GM23338 (cell line): ENCODE measurements around the gene BIRC7. TPM values are rescaled to one million over a fixed set of nuclear protein-coding genes. Genes with fewer than 3 reads are reported as not detected.
A peak's percentile ranks its signal among the peaks of the same experiment; 100 is the strongest.

Experiments
- ATAC-seq: fragments of 200-7000 bp; cut with Tn5 transposase; 3 replicates; pipeline ENCODE4 v1.9.1; 2020
- DNase-seq: peaks from one replicate; pipeline ENCODE4 v3.0.0-alpha.2; 2015; ENCODE audit warnings: low spot score
- H2AFZ ChIP-seq: fragments of 200-600 bp; sonication (generic); 2 replicates; pipeline ENCODE4 v1.8.0; 2016; ENCODE audit warnings: antibody characterized with exemption, mild to moderate bottlenecking, moderate library complexity
- H3F3A ChIP-seq: fragments of 200-600 bp; sonication (generic); replicated peaks from 2 replicates; pipeline ENCODE4 v1.8.0; 2017; ENCODE audit warnings: antibody characterized with exemption, mixed run types, low read depth
- H3K27ac ChIP-seq: fragments of 200-600 bp; sonication (generic); 2 replicates; pipeline ENCODE4 v1.6.1; 2016; ENCODE audit warnings: low read depth
- H3K27me3 ChIP-seq: fragments of 200-600 bp; sonication (generic); 2 replicates; pipeline ENCODE4 v1.8.0; 2016; ENCODE audit warnings: mild to moderate bottlenecking, mixed run types, moderate library complexity; ENCODE audit not compliant: insufficient read depth
- H3K36me3 ChIP-seq: fragments of 200-600 bp; sonication (generic); 2 replicates; pipeline ENCODE4 v1.8.0; 2016; ENCODE audit warnings: mild to moderate bottlenecking; ENCODE audit not compliant: insufficient read depth
- H3K4me1 ChIP-seq: fragments of 200-600 bp; sonication (generic); 2 replicates; pipeline ENCODE4 v1.8.0; 2016; ENCODE audit warnings: mild to moderate bottlenecking, moderate library complexity; ENCODE audit not compliant: insufficient read depth
- H3K4me2 ChIP-seq: fragments of 200-600 bp; sonication (generic); 2 replicates; pipeline ENCODE4 v1.7.1; 2017; ENCODE audit warnings: mixed run types
- H3K4me3 ChIP-seq: fragments of 200-600 bp; sonication (generic); 2 replicates; pipeline ENCODE4 v1.6.1; 2016; ENCODE audit warnings: mixed run types
- H3K79me2 ChIP-seq: fragments of 200-600 bp; sonication (generic); replicated peaks from 2 replicates; pipeline ENCODE4 v1.8.0; 2017; ENCODE audit warnings: mild to moderate bottlenecking; ENCODE audit not compliant: insufficient read depth
- H3K9me2 ChIP-seq: fragments of 200-600 bp; sonication (generic); 2 replicates; pipeline ENCODE4 v1.8.0; 2017; ENCODE audit not compliant: insufficient read depth
- H4K20me1 ChIP-seq: fragments of 200-600 bp; sonication (generic); replicated peaks from 2 replicates; pipeline ENCODE4 v1.8.0; 2017; ENCODE audit warnings: mild to moderate bottlenecking; ENCODE audit not compliant: insufficient read depth
- H3K27ac Mint-ChIP-seq: 2 replicates; pipeline ENCODE4 v1.8.0; 2020; ENCODE audit warnings: inconsistent platforms, mild to moderate bottlenecking, moderate library complexity, mixed read lengths
- H3K27me3 Mint-ChIP-seq: 3 replicates; pipeline ENCODE4 v1.8.0; 2022; ENCODE audit warnings: low read depth, mild to moderate bottlenecking, moderate library complexity, mixed read lengths, inconsistent platforms; ENCODE audit not compliant: insufficient read depth, poor library complexity
- H3K36me3 Mint-ChIP-seq: 3 replicates; pipeline ENCODE4 v1.8.0; 2021; ENCODE audit warnings: low read depth, mild to moderate bottlenecking, inconsistent platforms, moderate library complexity, mixed read lengths
- H3K4me1 Mint-ChIP-seq: 3 replicates; pipeline ENCODE4 v1.8.0; 2020; ENCODE audit warnings: mild to moderate bottlenecking, inconsistent platforms, mixed read lengths
- H3K4me3 Mint-ChIP-seq: 3 replicates; pipeline ENCODE4 v1.8.0; 2021; ENCODE audit warnings: moderate library complexity, mild to moderate bottlenecking, inconsistent platforms, mixed read lengths
- H3K9me3 Mint-ChIP-seq: 3 replicates; pipeline ENCODE4 v1.8.0; 2020; ENCODE audit warnings: moderate library complexity, mild to moderate bottlenecking, inconsistent platforms, mixed read lengths
- CREB1 ChIP-seq: fragments of 250-450 bp; sonication (Bioruptor Pico); IDR thresholded peaks from 2 replicates; pipeline ENCODE4 v1.5.0; 2020; ENCODE audit warnings: low read depth, mild to moderate bottlenecking, moderate library complexity
- ETS1 ChIP-seq: IDR thresholded peaks from 2 replicates; pipeline ENCODE4 v1.6.1; 2016; ENCODE audit warnings: antibody characterized with exemption
- EZH2 ChIP-seq: fragments of 200-600 bp; sonication (generic); IDR thresholded peaks from one replicate; pipeline ENCODE4 v1.8.0; 2017; ENCODE audit warnings: antibody characterized with exemption, mild to moderate bottlenecking, low read depth; ENCODE audit not compliant: unreplicated experiment
- EZH2phosphoT487 ChIP-seq: fragments of 200-600 bp; sonication (generic); IDR thresholded peaks from one replicate; pipeline ENCODE4 v1.8.1; 2018; ENCODE audit warnings: antibody characterized with exemption; ENCODE audit not compliant: unreplicated experiment
- JUNB ChIP-seq: IDR thresholded peaks from one replicate; pipeline ENCODE4 v1.6.1; 2016; ENCODE audit warnings: antibody characterized with exemption; ENCODE audit not compliant: unreplicated experiment
- NANOG ChIP-seq: IDR thresholded peaks from 2 replicates; pipeline ENCODE4 v1.6.1; 2016; ENCODE audit warnings: antibody characterized with exemption, borderline replicate concordance
- POLR2AphosphoS5 ChIP-seq: IDR thresholded peaks from 2 replicates; pipeline ENCODE4 v1.6.1; 2016; ENCODE audit warnings: antibody characterized with exemption, low read depth
- REST ChIP-seq: IDR thresholded peaks from one replicate; pipeline ENCODE4 v1.6.1; 2018; ENCODE audit warnings: antibody characterized with exemption; ENCODE audit not compliant: unreplicated experiment
- STAT1 ChIP-seq: IDR thresholded peaks from one replicate; pipeline ENCODE4 v1.6.1; 2016; ENCODE audit warnings: antibody characterized with exemption; ENCODE audit not compliant: unreplicated experiment
- ZNF114 ChIP-seq: fragments of 250-450 bp; sonication (Bioruptor Pico); IDR thresholded peaks from 2 replicates; pipeline ENCODE4 v1.5.0; 2020; ENCODE audit warnings: mild to moderate bottlenecking, moderate library complexity
- ZNF331 ChIP-seq: fragments of 250-450 bp; sonication (Bioruptor Pico); IDR thresholded peaks from 2 replicates; pipeline ENCODE4 v1.5.0; 2020; ENCODE audit warnings: low read depth, mild to moderate bottlenecking, moderate library complexity
- polyA plus RNA-seq: library from polyadenylated mRNA; unstranded; fragments of >200 nt; fragmentation: Nextera tagmentation; extraction: Ambion mirVana; gene quantifications from 2 replicates; pipeline ENCODE4 v1.2.1, GENCODE V29; 2016
- total RNA-seq: library from RNA; depleted of rRNA; stranded (reverse); fragments of >200 nt; shearing (Covaris generic); gene quantifications from 2 replicates; pipeline ENCODE4 v1.2.3, GENCODE V29; 2014
- TF ChIP-seq, protein P1 (sequence below), 2 experiments: fragments of 200-600 bp in 1 of 2; sonication (generic) in 1 of 2; conservative IDR thresholded peaks; 2 replicates each; pipeline versions ENCODE4 v1.5.1 to v1.6.1; 2016 to 2017; ENCODE audit warnings: antibody characterized with exemption in 2 of 2, low read depth in 2 of 2, mild to moderate bottlenecking in 2 of 2, moderate library complexity in 1 of 2
- TF ChIP-seq, protein P2 (sequence below): fragments of 250-450 bp; sonication (Bioruptor Pico); IDR thresholded peaks from 2 replicates; pipeline ENCODE4 v1.5.0; 2020; ENCODE audit warnings: mild to moderate bottlenecking, moderate library complexity

BIRC7 gene
- total and polyA plus RNA-seq, 2 experiments from 2014 or later = 0.16 to 0.24 TPM

- Histone ChIP-seq H2AFZ (no peak overlapping the region), H3K27me3 (no peaks in the 10 kb centered on the region), H3K4me1 (no peaks in the 10 kb centered on the region; the same call in 1 of the 2 replicates), H3K27ac (no peak overlapping the region), H4K20me1 (no peaks in the 10 kb centered on the region; the same call in 1 of the 2 replicates), H3K79me2 (peaks cover 7% of the 10 kb centered on the region), H3K4me2 (no peak overlapping the region), H3F3A (0 out of 2 replicates have a peak, but pooled peaks cover 4% of the 10 kb centered on the region), H3K9me2 (no peaks in the 10 kb centered on the region), H3K4me3 (no peak overlapping the region), H3K36me3 (no peaks in the 10 kb centered on the region)
- TF ChIP-seq STAT1 (no peak), EZH2 (no peak), ZNF331 (CRISPR knock-in tag) (no peak), JUNB (no peak), ZNF114 (CRISPR knock-in tag) (no peak), CREB1 (no peak), POLR2AphosphoS5 (no peak), NANOG (no peak), EZH2phosphoT487 (no peak), REST (no peak), ETS1 (no peak)
- TF ChIP-seq, protein P1, sequence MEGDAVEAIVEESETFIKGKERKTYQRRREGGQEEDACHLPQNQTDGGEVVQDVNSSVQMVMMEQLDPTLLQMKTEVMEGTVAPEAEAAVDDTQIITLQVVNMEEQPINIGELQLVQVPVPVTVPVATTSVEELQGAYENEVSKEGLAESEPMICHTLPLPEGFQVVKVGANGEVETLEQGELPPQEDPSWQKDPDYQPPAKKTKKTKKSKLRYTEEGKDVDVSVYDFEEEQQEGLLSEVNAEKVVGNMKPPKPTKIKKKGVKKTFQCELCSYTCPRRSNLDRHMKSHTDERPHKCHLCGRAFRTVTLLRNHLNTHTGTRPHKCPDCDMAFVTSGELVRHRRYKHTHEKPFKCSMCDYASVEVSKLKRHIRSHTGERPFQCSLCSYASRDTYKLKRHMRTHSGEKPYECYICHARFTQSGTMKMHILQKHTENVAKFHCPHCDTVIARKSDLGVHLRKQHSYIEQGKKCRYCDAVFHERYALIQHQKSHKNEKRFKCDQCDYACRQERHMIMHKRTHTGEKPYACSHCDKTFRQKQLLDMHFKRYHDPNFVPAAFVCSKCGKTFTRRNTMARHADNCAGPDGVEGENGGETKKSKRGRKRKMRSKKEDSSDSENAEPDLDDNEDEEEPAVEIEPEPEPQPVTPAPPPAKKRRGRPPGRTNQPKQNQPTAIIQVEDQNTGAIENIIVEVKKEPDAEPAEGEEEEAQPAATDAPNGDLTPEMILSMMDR (conservative IDR thresholded peaks at IDR 0.05; ENCODE audit: low read depth in 2 of 2) = no peak
- TF ChIP-seq, protein P2, sequence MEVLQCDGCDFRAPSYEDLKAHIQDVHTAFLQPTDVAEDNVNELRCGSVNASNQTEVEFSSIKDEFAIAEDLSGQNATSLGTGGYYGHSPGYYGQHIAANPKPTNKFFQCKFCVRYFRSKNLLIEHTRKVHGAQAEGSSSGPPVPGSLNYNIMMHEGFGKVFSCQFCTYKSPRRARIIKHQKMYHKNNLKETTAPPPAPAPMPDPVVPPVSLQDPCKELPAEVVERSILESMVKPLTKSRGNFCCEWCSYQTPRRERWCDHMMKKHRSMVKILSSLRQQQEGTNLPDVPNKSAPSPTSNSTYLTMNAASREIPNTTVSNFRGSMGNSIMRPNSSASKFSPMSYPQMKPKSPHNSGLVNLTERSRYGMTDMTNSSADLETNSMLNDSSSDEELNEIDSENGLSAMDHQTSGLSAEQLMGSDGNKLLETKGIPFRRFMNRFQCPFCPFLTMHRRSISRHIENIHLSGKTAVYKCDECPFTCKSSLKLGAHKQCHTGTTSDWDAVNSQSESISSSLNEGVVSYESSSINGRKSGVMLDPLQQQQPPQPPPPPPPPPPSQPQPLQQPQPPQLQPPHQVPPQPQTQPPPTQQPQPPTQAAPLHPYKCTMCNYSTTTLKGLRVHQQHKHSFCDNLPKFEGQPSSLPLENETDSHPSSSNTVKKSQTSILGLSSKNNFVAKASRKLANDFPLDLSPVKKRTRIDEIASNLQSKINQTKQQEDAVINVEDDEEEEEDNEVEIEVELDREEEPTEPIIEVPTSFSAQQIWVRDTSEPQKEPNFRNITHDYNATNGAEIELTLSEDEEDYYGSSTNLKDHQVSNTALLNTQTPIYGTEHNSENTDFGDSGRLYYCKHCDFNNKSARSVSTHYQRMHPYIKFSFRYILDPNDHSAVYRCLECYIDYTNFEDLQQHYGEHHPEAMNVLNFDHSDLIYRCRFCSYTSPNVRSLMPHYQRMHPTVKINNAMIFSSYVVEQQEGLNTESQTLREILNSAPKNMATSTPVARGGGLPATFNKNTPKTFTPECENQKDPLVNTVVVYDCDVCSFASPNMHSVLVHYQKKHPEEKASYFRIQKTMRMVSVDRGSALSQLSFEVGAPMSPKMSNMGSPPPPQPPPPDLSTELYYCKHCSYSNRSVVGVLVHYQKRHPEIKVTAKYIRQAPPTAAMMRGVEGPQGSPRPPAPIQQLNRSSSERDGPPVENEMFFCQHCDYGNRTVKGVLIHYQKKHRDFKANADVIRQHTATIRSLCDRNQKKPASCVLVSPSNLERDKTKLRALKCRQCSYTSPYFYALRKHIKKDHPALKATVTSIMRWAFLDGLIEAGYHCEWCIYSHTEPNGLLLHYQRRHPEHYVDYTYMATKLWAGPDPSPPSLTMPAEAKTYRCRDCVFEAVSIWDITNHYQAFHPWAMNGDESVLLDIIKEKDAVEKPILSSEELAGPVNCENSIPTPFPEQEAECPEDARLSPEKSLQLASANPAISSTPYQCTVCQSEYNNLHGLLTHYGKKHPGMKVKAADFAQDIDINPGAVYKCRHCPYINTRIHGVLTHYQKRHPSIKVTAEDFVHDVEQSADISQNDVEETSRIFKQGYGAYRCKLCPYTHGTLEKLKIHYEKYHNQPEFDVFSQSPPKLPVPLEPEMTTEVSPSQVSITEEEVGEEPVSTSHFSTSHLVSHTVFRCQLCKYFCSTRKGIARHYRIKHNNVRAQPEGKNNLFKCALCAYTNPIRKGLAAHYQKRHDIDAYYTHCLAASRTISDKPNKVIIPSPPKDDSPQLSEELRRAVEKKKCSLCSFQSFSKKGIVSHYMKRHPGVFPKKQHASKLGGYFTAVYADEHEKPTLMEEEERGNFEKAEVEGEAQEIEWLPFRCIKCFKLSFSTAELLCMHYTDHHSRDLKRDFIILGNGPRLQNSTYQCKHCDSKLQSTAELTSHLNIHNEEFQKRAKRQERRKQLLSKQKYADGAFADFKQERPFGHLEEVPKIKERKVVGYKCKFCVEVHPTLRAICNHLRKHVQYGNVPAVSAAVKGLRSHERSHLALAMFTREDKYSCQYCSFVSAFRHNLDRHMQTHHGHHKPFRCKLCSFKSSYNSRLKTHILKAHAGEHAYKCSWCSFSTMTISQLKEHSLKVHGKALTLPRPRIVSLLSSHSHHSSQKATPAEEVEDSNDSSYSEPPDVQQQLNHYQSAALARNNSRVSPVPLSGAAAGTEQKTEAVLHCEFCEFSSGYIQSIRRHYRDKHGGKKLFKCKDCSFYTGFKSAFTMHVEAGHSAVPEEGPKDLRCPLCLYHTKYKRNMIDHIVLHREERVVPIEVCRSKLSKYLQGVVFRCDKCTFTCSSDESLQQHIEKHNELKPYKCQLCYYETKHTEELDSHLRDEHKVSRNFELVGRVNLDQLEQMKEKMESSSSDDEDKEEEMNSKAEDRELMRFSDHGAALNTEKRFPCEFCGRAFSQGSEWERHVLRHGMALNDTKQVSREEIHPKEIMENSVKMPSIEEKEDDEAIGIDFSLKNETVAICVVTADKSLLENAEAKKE = no peak
- Mint-ChIP-seq H3K4me1 (peaks cover 16% of the 10 kb centered on the region), H3K9me3 (no peaks in the 10 kb centered on the region), H3K4me3 (no peak overlapping the region), H3K27me3 (peaks cover 14% of the 10 kb centered on the region), H3K27ac (peak overlapping the region; percentile 64), H3K36me3 (peaks cover 3% of the 10 kb centered on the region)
- no peak for DNase-seq
- no peak for ATAC-seq
Measured at GRCh38 chr20:63219866-63220521, 15.7 kb upstream of the BIRC7 start.
